AG04449 (cell line): ENCODE measurements around the gene CTDSPL.

ENCODE experiments used
- CTCF ChIA-PET: fragments of 350-600 bp; formaldehyde crosslinking; extraction: SDS; loops from one replicate; lab custom pipeline; 2021; ENCODE audit warnings: antibody characterized with exemption; lab: Yijun Ruan, JAX
- POLR2A ChIA-PET: fragments of 400-600, 350-600 bp; formaldehyde crosslinking; extraction: SDS; loops from one replicate; lab custom pipeline; 2020; ENCODE audit warnings: antibody characterized with exemption, inconsistent platforms; lab: Yijun Ruan, JAX
- DNase-seq: peaks from one replicate; pipeline ENCODE4 v3.0.0-alpha.2; 2010; ENCODE audit warnings: low read depth, low spot score
- H3K4me3 ChIP-seq: 2 replicates; pipeline ENCODE4 v1.5.1; 2011; ENCODE audit warnings: low read depth, mild to moderate bottlenecking, control low read depth, low read length
- TF ChIP-seq, protein P1 (sequence below): IDR thresholded peaks from one replicate; pipeline ENCODE4 v1.5.1; 2011; ENCODE audit warnings: mild to moderate bottlenecking, moderate library complexity, low read length, control low read depth, inconsistent platforms; ENCODE audit not compliant: insufficient read depth; ENCODE audit errors: missing control alignments

The CTDSPL gene

DNA sequence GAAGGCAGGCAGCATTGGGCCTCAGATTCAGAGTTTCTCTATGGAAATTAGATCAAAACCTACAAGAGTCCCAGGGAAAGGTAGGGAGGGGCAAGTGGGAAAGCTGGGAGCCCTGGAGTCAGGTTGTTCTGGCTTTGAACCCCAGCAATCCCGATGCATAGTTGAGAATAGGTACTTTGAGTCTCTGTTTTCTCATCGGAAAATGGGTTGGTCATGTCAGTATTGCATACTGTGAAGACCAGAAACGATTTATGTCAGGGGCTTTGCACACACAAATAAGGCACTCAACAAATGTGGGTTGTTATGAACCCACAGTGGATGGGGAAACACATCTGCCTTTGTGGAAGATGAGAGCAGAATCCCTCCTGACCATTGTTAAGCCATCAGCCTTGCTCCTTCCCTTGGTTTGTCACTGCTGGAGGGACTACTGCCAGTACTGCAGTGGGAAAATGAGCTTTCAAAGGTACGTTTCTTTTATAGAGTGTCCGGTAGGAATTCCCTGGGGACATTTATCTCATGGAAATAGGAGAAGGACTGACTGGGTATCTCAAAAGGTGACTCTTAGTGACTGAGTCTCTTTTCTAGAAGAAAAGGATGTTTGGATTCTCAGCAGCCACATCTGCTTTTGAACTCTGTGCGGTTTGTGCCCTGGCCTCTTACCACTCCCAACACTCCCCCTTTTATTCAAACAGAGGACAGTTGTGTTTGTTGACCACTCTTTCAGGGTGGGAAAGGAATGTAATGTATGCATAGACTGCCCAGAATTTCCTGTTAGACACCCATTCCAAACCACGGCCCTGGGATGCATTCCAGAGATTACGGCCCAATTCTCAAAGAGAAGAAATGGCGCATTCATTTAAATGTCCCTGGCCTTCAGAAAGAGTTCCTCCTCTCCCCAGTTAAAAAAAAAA is 74.3 kb downstream of the CTDSPL start:
- H3K4me3 ChIP-seq: peak overlapping the region; percentile 6; the same call in 1 of the 2 replicates
- DNase-seq: peak; percentile 84
- TF ChIP-seq, protein P1, sequence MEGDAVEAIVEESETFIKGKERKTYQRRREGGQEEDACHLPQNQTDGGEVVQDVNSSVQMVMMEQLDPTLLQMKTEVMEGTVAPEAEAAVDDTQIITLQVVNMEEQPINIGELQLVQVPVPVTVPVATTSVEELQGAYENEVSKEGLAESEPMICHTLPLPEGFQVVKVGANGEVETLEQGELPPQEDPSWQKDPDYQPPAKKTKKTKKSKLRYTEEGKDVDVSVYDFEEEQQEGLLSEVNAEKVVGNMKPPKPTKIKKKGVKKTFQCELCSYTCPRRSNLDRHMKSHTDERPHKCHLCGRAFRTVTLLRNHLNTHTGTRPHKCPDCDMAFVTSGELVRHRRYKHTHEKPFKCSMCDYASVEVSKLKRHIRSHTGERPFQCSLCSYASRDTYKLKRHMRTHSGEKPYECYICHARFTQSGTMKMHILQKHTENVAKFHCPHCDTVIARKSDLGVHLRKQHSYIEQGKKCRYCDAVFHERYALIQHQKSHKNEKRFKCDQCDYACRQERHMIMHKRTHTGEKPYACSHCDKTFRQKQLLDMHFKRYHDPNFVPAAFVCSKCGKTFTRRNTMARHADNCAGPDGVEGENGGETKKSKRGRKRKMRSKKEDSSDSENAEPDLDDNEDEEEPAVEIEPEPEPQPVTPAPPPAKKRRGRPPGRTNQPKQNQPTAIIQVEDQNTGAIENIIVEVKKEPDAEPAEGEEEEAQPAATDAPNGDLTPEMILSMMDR: no peak
- CTCF ChIA-PET: interaction anchor here (1.5 to 2.0 kb wide), 2 partner anchors 9 to 31 kb away, joined by 3 to 10 read pairs; no protein-coding TSS in a partner anchor
- POLR2A ChIA-PET: interaction anchor here (0.6 to 1.1 kb wide), 3 partner anchors 10 to 130 kb away, joined by 3 to 4 read pairs (median 4); no protein-coding TSS in a partner anchor

DNA sequence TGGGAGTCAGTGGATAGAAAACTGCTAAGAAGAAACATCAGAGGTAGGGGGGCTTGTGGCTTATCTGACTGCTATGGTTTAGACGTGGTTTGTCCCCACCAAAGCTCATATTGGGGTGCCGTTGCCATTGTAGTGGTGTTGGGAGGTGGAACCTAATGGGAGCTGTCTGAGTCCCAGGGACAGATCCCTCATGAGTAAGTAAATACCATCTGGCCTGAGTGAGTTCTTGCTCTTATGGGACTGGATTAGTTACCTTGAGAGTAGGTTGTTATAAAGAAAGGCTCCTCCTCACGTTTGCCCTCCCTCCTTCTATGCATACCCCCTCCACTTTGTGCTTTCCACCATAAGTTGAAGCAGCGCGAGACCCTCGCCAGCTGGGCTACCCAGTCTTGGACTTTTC is 75.5 kb downstream of the CTDSPL start:
- H3K4me3 ChIP-seq: no peak overlapping the region
- ChIA-PET CTCF (interaction anchor here (0.8 to 2.0 kb wide), 3 partner anchors 30 to 81 kb away, joined by 3 to 10 read pairs (median 5); no protein-coding TSS in a partner anchor), POLR2A (interaction anchor here (1.1 kb wide), 1 partner anchor 9 kb away, joined by 4 read pairs; no protein-coding TSS in a partner anchor)
- no peak for DNase-seq
- TF ChIP-seq, protein P1: no peak

DNA sequence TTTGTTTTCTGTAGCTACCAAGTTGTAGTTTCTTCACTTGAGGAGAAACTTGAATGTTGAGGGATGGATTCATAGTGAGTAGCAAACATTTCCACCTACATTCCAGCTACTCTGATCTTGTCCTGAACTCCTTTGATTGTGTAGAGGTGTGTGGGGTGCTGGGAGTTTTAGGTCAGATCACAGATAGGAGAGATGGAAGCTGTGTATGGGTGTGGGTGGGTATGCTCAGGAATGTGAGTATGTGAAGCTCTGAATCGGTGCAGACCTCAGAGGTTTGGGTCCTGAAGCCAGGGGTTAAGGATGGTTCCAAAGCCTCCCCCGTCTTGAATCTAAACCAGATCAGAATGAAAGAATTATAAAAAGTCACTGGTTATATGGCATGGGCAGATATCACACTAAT is 76.3 kb downstream of the CTDSPL start:
- POLR2A ChIA-PET: no interaction called here
- no peak overlapping the region for H3K4me3 ChIP-seq
- DNase-seq: no peak
- CTCF ChIA-PET: interaction anchor here (0.8 to 2.7 kb wide), 4 partner anchors 30 to 82 kb away, joined by 3 to 13 read pairs (median 4); no protein-coding TSS in a partner anchor
- TF ChIP-seq, protein P1: no peak

DNA sequence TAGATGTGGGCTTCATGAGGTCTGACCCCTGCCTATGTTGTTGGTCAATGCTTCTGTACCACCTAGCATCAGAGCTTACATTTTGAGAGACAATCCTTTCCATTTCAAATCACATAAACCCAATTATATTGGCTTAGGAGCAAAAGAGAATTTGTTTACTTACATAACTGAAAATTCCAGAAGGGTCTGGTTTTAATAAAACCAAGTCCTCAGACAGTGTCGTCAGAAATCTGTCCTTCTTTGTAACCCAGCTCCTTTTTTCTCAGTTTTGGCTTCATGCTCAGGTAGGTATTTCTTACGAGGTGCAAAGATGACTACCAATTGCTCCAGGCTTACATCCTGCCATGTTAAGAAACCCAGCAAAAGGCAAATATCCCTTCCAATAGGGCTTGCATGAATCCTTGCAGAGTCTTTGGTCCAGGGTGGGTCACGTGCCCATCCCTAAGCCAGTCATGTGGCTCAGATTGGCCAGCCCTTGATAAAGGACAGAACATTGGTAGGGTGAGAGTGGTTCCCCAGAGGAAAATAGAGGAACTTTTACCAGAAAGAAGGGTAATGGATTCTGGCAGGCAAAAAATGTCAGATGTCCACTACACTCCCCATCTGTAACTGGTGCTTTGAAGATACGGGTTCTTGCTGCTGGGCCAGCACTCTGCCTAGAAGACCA is 78.7 kb downstream of the CTDSPL start:
- CTCF ChIA-PET: interaction anchor here (1.8 to 2.7 kb wide), 4 partner anchors 9 to 85 kb away, joined by 4 to 13 read pairs (median 7); no protein-coding TSS in a partner anchor
- DNase-seq: no peak
- POLR2A ChIA-PET: no interaction called here
- no peak overlapping the region for H3K4me3 ChIP-seq
- TF ChIP-seq, protein P1: no peak

DNA sequence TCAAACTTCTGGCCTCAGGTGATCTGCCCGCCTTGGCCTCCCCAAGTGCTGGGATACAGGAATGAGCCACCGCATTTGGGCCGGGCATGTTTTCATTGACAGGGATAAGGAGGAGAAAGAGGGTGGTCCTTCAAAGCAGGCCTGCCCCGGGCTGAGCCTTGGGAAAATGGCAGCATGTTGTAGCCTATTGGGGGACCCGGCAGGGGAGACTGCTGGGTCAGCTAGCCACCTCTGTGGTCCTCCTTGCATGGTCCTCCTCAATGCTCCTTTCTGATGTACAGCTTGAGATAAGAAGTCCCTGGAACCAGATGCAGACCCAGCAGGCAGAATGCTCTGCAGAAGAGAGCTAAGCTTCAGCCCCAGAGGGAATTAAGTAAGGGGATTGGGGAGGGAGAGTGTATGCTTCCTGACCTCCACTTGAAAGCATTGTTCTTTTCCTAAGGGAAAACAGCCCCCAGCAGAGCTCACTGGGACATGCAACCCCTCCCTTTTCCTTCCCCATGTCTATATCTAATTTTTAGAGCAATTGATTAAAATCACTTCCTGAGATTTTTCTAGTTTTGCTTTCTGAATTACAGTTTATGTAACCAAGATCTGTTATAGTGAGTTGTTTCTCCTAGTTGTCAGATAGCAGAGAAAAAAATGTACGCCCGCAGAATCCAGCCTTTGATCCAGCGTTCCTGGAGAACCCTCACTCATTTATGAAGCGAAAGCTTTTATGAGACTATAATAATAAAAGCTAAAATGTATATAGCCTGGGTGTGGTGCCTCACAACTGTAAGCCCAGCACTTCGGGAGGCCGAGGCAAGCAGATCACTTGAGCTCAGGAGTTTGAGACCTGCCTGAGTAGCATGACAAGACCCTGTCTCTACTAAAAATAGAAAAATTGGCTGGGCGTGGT is 80.2 kb downstream of the CTDSPL start:
- no peak for DNase-seq
- POLR2A ChIA-PET: no interaction called here
- CTCF ChIA-PET: interaction anchor here (0.9 to 2.3 kb wide), 5 partner anchors 11 to 87 kb away, joined by 3 to 7 read pairs (median 4); no protein-coding TSS in a partner anchor
- TF ChIP-seq, protein P1: no peak
- H3K4me3 ChIP-seq: no peak overlapping the region
